HFFc6 (cell line): ENCODE results near the gene HMCES. TPM values are rescaled to one million over a fixed set of nuclear protein-coding genes. Genes with fewer than 3 reads are reported as not detected.

Experiments
- DNase-seq: peaks from one replicate; pipeline ENCODE4 v3.0.0-alpha.2; 2018
- H3K27ac Mint-ChIP-seq: 2 replicates; pipeline ENCODE4 v1.8.0; 2020; ENCODE audit warnings: mild to moderate bottlenecking, mixed read lengths
- H3K27me3 Mint-ChIP-seq: 2 replicates; pipeline ENCODE4 v1.8.0; 2021; ENCODE audit warnings: mild to moderate bottlenecking, moderate library complexity, mixed read lengths; ENCODE audit not compliant: insufficient read depth
- H3K36me3 Mint-ChIP-seq: 2 replicates; pipeline ENCODE4 v1.8.0; 2021; ENCODE audit warnings: low read depth, mixed read lengths
- H3K4me1 Mint-ChIP-seq: 2 replicates; pipeline ENCODE4 v1.8.0; 2020; ENCODE audit warnings: low read depth, mixed read lengths
- H3K4me3 Mint-ChIP-seq: 2 replicates; pipeline ENCODE4 v1.8.0; 2020; ENCODE audit warnings: mild to moderate bottlenecking, moderate library complexity, mixed read lengths
- H3K9me3 Mint-ChIP-seq: 2 replicates; pipeline ENCODE4 v1.8.0; 2020; ENCODE audit warnings: mild to moderate bottlenecking, mixed read lengths
- total RNA-seq, 6 experiments: library from RNA; stranded (reverse); fragmentation: NEBNext Ultra II Directional; extraction: Animal tissue kit (Norgen Biotek cat#: 25700); gene quantifications; 2 replicates in 1 of 6; 3 replicates in 5 of 6; pipeline ENCODE4 v1.2.3, GENCODE V29; 2021
- TF ChIP-seq, protein P1 (sequence below): fragments of 200-600 bp; sonication (generic); IDR thresholded peaks from 2 replicates; pipeline ENCODE4 v1.5.0; 2021; ENCODE audit warnings: antibody characterized with exemption, mild to moderate bottlenecking

Gene HMCES
- total RNA-seq, 6 experiments from 2014 or later: 28.3 to 33.9 (median 31.4) TPM

GRCh38 chr3:129249284-129250065, 29.2 kb upstream of the HMCES start, which contains the start of gene COPG1:
TSS of gene COPG1 (plus strand) at chr3:129249606. CDS start at chr3:129249710, 104 bp downstream.
- peak within 1 kb of the TSS; percentile 100 for H3K4me3 Mint-ChIP-seq
- peaks cover 39% of the 10 kb centered on the region for H3K36me3 Mint-ChIP-seq
- DNase-seq: peak; percentile 78

GRCh38 chr3:129252748-129253147, 25.9 kb upstream of the HMCES start:
- Mint-ChIP-seq H3K36me3 (peaks cover 55% of the 10 kb centered on the region), H3K27me3 (peaks cover 1% of the 10 kb centered on the region), H3K9me3 (no peaks in the 10 kb centered on the region), H3K4me3 (peak overlapping the region; percentile 49; the same call in 1 of the 2 replicates), H3K4me1 (peaks cover 41% of the 10 kb centered on the region), H3K27ac (peak overlapping the region; percentile 84)
- TF ChIP-seq, protein P1, sequence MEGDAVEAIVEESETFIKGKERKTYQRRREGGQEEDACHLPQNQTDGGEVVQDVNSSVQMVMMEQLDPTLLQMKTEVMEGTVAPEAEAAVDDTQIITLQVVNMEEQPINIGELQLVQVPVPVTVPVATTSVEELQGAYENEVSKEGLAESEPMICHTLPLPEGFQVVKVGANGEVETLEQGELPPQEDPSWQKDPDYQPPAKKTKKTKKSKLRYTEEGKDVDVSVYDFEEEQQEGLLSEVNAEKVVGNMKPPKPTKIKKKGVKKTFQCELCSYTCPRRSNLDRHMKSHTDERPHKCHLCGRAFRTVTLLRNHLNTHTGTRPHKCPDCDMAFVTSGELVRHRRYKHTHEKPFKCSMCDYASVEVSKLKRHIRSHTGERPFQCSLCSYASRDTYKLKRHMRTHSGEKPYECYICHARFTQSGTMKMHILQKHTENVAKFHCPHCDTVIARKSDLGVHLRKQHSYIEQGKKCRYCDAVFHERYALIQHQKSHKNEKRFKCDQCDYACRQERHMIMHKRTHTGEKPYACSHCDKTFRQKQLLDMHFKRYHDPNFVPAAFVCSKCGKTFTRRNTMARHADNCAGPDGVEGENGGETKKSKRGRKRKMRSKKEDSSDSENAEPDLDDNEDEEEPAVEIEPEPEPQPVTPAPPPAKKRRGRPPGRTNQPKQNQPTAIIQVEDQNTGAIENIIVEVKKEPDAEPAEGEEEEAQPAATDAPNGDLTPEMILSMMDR: no peak
- no peak for DNase-seq

More at GRCh38 chr3:129249284-129250065, 29.2 kb upstream of the HMCES start, which contains the start of gene COPG1:
- H3K4me1 Mint-ChIP-seq: peaks cover 58% of the 10 kb centered on the region
- H3K9me3 Mint-ChIP-seq: no peaks in the 10 kb centered on the region
- H3K27me3 Mint-ChIP-seq: peaks cover 4% of the 10 kb centered on the region
- H3K27ac Mint-ChIP-seq: peak within 1 kb of the TSS; percentile 99
- TF ChIP-seq, protein P1: no peak

- Mint-ChIP-seq H3K27ac (no peak overlapping the region), H3K36me3 (peaks cover 58% of the 10 kb centered on the region), H3K27me3 (no peaks in the 10 kb centered on the region; the same call in 1 of the 2 replicates), H3K4me3 (no peak overlapping the region), H3K4me1 (peaks cover 31% of the 10 kb centered on the region), H3K9me3 (no peaks in the 10 kb centered on the region)
- DNase-seq: no peak
- TF ChIP-seq, protein P1: no peak
These were observed 24.0 kb upstream of the HMCES start for GRCh38 chr3:129254536-129255230.

GRCh38 chr3:129256270-129256669, 22.4 kb upstream of the HMCES start:
- H3K27me3 Mint-ChIP-seq: no peaks in the 10 kb centered on the region; the same call in 1 of the 2 replicates
- no peak overlapping the region for H3K27ac Mint-ChIP-seq
- H3K9me3 Mint-ChIP-seq: no peaks in the 10 kb centered on the region
- H3K4me1 Mint-ChIP-seq: peaks cover 26% of the 10 kb centered on the region
- TF ChIP-seq, protein P1: no peak
- no peak overlapping the region for H3K4me3 Mint-ChIP-seq
- DNase-seq: no peak
- peaks cover 57% of the 10 kb centered on the region for H3K36me3 Mint-ChIP-seq

GRCh38 chr3:129257609-129258008, 21.1 kb upstream of the HMCES start:
- no peaks in the 10 kb centered on the region; the same call in none of the 2 replicates for H3K27me3 Mint-ChIP-seq
- H3K9me3 Mint-ChIP-seq: no peaks in the 10 kb centered on the region
- TF ChIP-seq, protein P1: no peak
- H3K4me1 Mint-ChIP-seq: peaks cover 17% of the 10 kb centered on the region
- peak overlapping the region; percentile 24; the same call in 1 of the 2 replicates for H3K27ac Mint-ChIP-seq
- H3K36me3 Mint-ChIP-seq: peaks cover 57% of the 10 kb centered on the region
- no peak for DNase-seq
- H3K4me3 Mint-ChIP-seq: no peak overlapping the region
